ENCODE measurements around the gene SERPINB7. TPM values are rescaled to one million over a fixed set of nuclear protein-coding genes. Genes with fewer than 3 reads are reported as not detected.
"Not testable (repeated sequence)": the region's sequence is repeated elsewhere in the genome, so short reads cannot be mapped to it uniquely, and the experiment has no call there.

The SERPINB7 gene
- total RNA-seq, 1 donor from 2014 or later: not detected

GRCh38 chr18:63757541-63757940, 17.7 kb upstream of the SERPINB7 start:
- Histone ChIP-seq H3K27me3 (no peaks in the 10 kb centered on the region), H3K79me2 (ENCODE audit: low read depth) (no peaks in the 10 kb centered on the region), H3K4me3 (no peak overlapping the region), H3K4me2 (no peak overlapping the region), H3K36me3 (no peaks in the 10 kb centered on the region), H3K4me1 (no peaks in the 10 kb centered on the region), H2AFZ (replicated peaks) (no peak overlapping the region), H4K20me1 (ENCODE audit: low read depth) (no peaks in the 10 kb centered on the region), H3F3A (ENCODE audit: low read depth) (no peaks in the 10 kb centered on the region), H3K9me3 (ENCODE audit: low read depth) (peaks cover 6% of the 10 kb centered on the region), H3K27ac (no peak overlapping the region), H3K9ac (no peak overlapping the region)
- Mint-ChIP-seq H3K9me3 (peaks cover 14% of the 10 kb centered on the region), H3K27ac (no peak overlapping the region), H3K36me3 (no peaks in the 10 kb centered on the region), H3K27me3 (ENCODE audit: insufficient read depth, low read depth) (peaks cover 4% of the 10 kb centered on the region), H3K4me1 (no peaks in the 10 kb centered on the region), H3K4me3 (no peak overlapping the region)
- TF ChIP-seq EZH2 (IDR thresholded peaks at IDR 0.05) (no peak), CTCF (IDR thresholded peaks at IDR 0.05) (no peak), EZH2phosphoT487 (IDR thresholded peaks at IDR 0.05) (no peak)
- no peak for DNase-seq (ENCODE audit: low spot score)

- no peaks in the 10 kb centered on the region for H3K36me3 Mint-ChIP-seq
- TF ChIP-seq CTCF (IDR thresholded peaks at IDR 0.05) (no peak), EZH2 (IDR thresholded peaks at IDR 0.05) (no peak), EZH2phosphoT487 (IDR thresholded peaks at IDR 0.05) (no peak)
- no peaks in the 10 kb centered on the region for H3K36me3 ChIP-seq
Measured at GRCh38 chr18:63758615-63759240, 16.5 kb upstream of the SERPINB7 start.

GRCh38 chr18:63759786-63760185, 15.4 kb upstream of the SERPINB7 start:
- H3K27ac Mint-ChIP-seq; H3K36me3 ChIP-seq; H3K4me1 Mint-ChIP-seq; H3K36me3 Mint-ChIP-seq; H4K20me1 ChIP-seq (ENCODE audit: low read depth); H3K79me2 ChIP-seq (ENCODE audit: low read depth); DNase-seq (ENCODE audit: low spot score); H3K4me3 Mint-ChIP-seq; H3K27ac ChIP-seq; H3K9ac ChIP-seq; H3K27me3 ChIP-seq; H2AFZ ChIP-seq (replicated peaks); H3K4me1 ChIP-seq; H3K4me3 ChIP-seq; H3K4me2 ChIP-seq; H3K27me3 Mint-ChIP-seq (ENCODE audit: insufficient read depth, low read depth); H3K9me3 ChIP-seq (ENCODE audit: low read depth); H3F3A ChIP-seq (ENCODE audit: low read depth): not testable (repeated sequence)
- peaks cover 14% of the 10 kb centered on the region for H3K9me3 Mint-ChIP-seq

More at GRCh38 chr18:63758615-63759240, 16.5 kb upstream of the SERPINB7 start:
- no peak overlapping the region for H3K27ac ChIP-seq
- H3K27me3 ChIP-seq: no peaks in the 10 kb centered on the region
- peaks cover 14% of the 10 kb centered on the region for H3K9me3 Mint-ChIP-seq
- H3K4me2 ChIP-seq: no peak overlapping the region
- no peak overlapping the region for H2AFZ ChIP-seq (replicated peaks)
- no peak overlapping the region for H3K27ac Mint-ChIP-seq
- no peak for DNase-seq (ENCODE audit: low spot score)
- no peaks in the 10 kb centered on the region for H4K20me1 ChIP-seq (ENCODE audit: low read depth)
- H3K27me3 Mint-ChIP-seq (ENCODE audit: insufficient read depth, low read depth): peaks cover 4% of the 10 kb centered on the region
- H3K4me1 ChIP-seq: no peaks in the 10 kb centered on the region
- H3K4me3 Mint-ChIP-seq: no peak overlapping the region
- no peaks in the 10 kb centered on the region for H3K4me1 Mint-ChIP-seq
- peaks cover 6% of the 10 kb centered on the region for H3K9me3 ChIP-seq (ENCODE audit: low read depth)
- H3K79me2 ChIP-seq (ENCODE audit: low read depth): no peaks in the 10 kb centered on the region
- no peaks in the 10 kb centered on the region for H3F3A ChIP-seq (ENCODE audit: low read depth)
- H3K4me3 ChIP-seq: no peak overlapping the region
- H3K9ac ChIP-seq: no peak overlapping the region

GRCh38 chr18:63762518-63762917, 12.7 kb upstream of the SERPINB7 start:
- no peaks in the 10 kb centered on the region for H3K27me3 ChIP-seq
- DNase-seq (ENCODE audit: low spot score): no peak

More at GRCh38 chr18:63762518-63762917, 12.7 kb upstream of the SERPINB7 start:
- Histone ChIP-seq H3K4me1 (no peaks in the 10 kb centered on the region), H3K36me3 (no peaks in the 10 kb centered on the region), H3K9ac (no peak overlapping the region), H3K9me3 (ENCODE audit: low read depth) (peaks cover 6% of the 10 kb centered on the region), H2AFZ (replicated peaks) (no peak overlapping the region), H3K4me3 (no peak overlapping the region), H4K20me1 (ENCODE audit: low read depth) (no peaks in the 10 kb centered on the region), H3K4me2 (no peak overlapping the region), H3K79me2 (ENCODE audit: low read depth) (no peaks in the 10 kb centered on the region), H3F3A (ENCODE audit: low read depth) (no peaks in the 10 kb centered on the region), H3K27ac (no peak overlapping the region)
- Mint-ChIP-seq H3K4me1 (no peaks in the 10 kb centered on the region), H3K27me3 (ENCODE audit: insufficient read depth, low read depth) (peaks cover 4% of the 10 kb centered on the region), H3K36me3 (no peaks in the 10 kb centered on the region), H3K9me3 (peaks cover 14% of the 10 kb centered on the region), H3K4me3 (no peak overlapping the region), H3K27ac (no peak overlapping the region)
- TF ChIP-seq CTCF (IDR thresholded peaks at IDR 0.05) (no peak), EZH2 (IDR thresholded peaks at IDR 0.05) (no peak), EZH2phosphoT487 (IDR thresholded peaks at IDR 0.05) (no peak)
